ENCODE data around the gene CRYBB2. TPM values are rescaled to one million over a fixed set of nuclear protein-coding genes. Genes with fewer than 3 reads are reported as not detected.
"Not testable (repeated sequence)": the region's sequence is repeated elsewhere in the genome, so short reads cannot be mapped to it uniquely, and the experiment has no call there.

Gene CRYBB2
- total RNA-seq, 1 experiment from 2014 or later, result not detected

DNA sequence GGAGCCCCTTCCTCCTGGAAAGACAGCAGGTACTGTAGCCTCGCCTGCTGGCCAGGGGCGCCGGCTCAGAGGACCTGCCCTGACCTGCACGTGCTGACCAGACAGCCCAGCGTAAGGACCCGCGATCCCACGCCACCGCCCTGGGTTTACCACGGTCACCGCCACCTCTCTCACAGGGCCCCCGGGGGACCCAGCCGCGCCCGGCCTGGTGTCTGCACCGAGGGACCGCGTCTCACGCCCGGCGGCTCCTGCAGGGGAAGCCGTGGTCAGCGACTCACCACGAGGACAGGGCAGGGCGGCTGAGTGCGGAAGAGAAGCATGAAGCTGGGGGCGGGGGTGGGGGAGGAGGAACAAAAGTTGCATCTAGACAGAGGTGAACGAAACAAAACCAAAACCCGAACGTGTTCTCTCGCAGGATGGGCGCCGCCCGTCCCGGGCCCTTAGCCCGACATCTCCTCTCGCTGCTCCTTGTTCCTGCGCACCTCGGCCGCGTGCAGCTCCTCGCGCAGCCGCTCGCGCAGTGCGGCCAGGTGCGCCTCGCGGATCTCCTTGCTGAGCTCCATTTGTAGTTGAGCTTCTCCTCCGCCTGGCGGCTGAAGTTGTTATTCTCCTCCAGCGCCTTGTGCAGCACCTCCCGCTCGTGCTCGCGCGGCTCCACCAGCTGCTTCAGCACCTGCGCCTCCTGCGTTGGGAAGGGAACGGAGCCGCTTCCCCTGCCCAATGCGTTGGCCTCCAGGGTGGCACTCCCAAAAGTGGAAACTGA is 40.4 kb upstream of the CRYBB2 start:
- not testable (repeated sequence) for H3K4me1 ChIP-seq (ENCODE audit: insufficient read depth, low read length); H3K27ac ChIP-seq (ENCODE audit: insufficient read length, low read depth, low read length); H3K4me2 ChIP-seq (ENCODE audit: insufficient read depth, insufficient read length, low read length); H3K9ac ChIP-seq (ENCODE audit: extremely low read depth, insufficient read length, low read length); H3K4me1 Mint-ChIP-seq; H4K5ac ChIP-seq (ENCODE audit: insufficient read length, low read depth, low read length); H2AK5ac ChIP-seq (ENCODE audit: insufficient read length, low read length); H3K79me2 ChIP-seq (ENCODE audit: insufficient read depth, low read length); H3K27me3 Mint-ChIP-seq (ENCODE audit: low read depth); H4K91ac ChIP-seq (ENCODE audit: insufficient read length, low read depth, low read length); H3K79me1 ChIP-seq (ENCODE audit: insufficient read depth, low read depth, low read length, poor library complexity, severe bottlenecking); H4K8ac ChIP-seq (replicated peaks; ENCODE audit: insufficient read length, low read depth, low read length); H3K14ac ChIP-seq (ENCODE audit: insufficient read depth, low read length); H4K20me1 ChIP-seq (ENCODE audit: control insufficient read depth, insufficient read depth, insufficient read length); H2BK20ac ChIP-seq (ENCODE audit: low read depth, low read length, poor library complexity, severe bottlenecking); H2BK120ac ChIP-seq (ENCODE audit: low read depth, low read length, poor library complexity, severe bottlenecking); H3K4ac ChIP-seq (ENCODE audit: low read depth, low read length); H2BK5ac ChIP-seq (ENCODE audit: insufficient read length, low read length); H3K23me2 ChIP-seq (ENCODE audit: insufficient read length, low read depth, low read length, poor library complexity, severe bottlenecking); H3T11ph ChIP-seq (ENCODE audit: low read length); H3K18ac ChIP-seq (ENCODE audit: insufficient read length, low read depth, low read length); H3K9me3 ChIP-seq (ENCODE audit: control insufficient read depth, low read depth, low read length); H3K56ac ChIP-seq (ENCODE audit: insufficient read length, low read depth, low read length); H3K4me3 Mint-ChIP-seq; H3K9me3 Mint-ChIP-seq; H2BK12ac ChIP-seq (ENCODE audit: insufficient read length, low read depth, low read length); H3K23ac ChIP-seq (ENCODE audit: insufficient read length, low read depth, low read length); H2AFZ ChIP-seq (ENCODE audit: low read length); H2BK15ac ChIP-seq (ENCODE audit: low read depth, low read length); H3K27me3 ChIP-seq (ENCODE audit: insufficient read depth, low read length)
- Mint-ChIP-seq H3K36me3 (ENCODE audit: insufficient read depth in 1 of 3, low read depth in 3 of 3) (peaks cover 10 to 40% (median 20%) of the 10 kb centered on the region in 3 experiments), H3K27ac (peak overlapping the region in 1 of 3 experiments; percentile 53; a peak in 1 of 7 replicates)
- DNase-seq, result peak; percentile 82
- WGBS (ENCODE audit: extremely low coverage, insufficient read length, low lambda C conversion rate), result no CpG with 5 or more reads among the region's 63 CpGs

Data from H9 (cell line).